Mucosa of rectum (tissue), 2 donors: ENCODE data around the gene PGP.

Experiments
- H3K27ac ChIP-seq, 2 donors: one replicate each; pipeline ENCODE4 v1.7.0; 2013; ENCODE audit warnings: inconsistent platforms in 2 of 2, low read depth in 2 of 2, low read length in 2 of 2
- H3K27me3 ChIP-seq, 2 donors: one replicate each; pipeline ENCODE4 v1.7.0; 2013; ENCODE audit warnings: low read length in 2 of 2; ENCODE audit not compliant: control insufficient read depth in 2 of 2, insufficient read depth in 2 of 2
- H3K36me3 ChIP-seq, 2 donors: one replicate each; pipeline ENCODE4 v1.7.0; 2013; ENCODE audit warnings: low read length in 2 of 2; ENCODE audit not compliant: control insufficient read depth in 2 of 2, insufficient read depth in 2 of 2
- H3K4me1 ChIP-seq, 2 donors: one replicate each; pipeline ENCODE4 v1.7.0; 2013; ENCODE audit warnings: low read length in 2 of 2, mild to moderate bottlenecking in 1 of 2; ENCODE audit not compliant: control insufficient read depth in 2 of 2, insufficient read depth in 2 of 2
- H3K4me3 ChIP-seq, 2 donors: one replicate each; pipeline ENCODE4 v1.7.0; 2013; ENCODE audit warnings: low read length in 2 of 2
- H3K9ac ChIP-seq, 2 donors: one replicate each; pipeline ENCODE4 v1.7.0; 2013; ENCODE audit warnings: low read length in 2 of 2, low read depth in 1 of 2, mild to moderate bottlenecking in 1 of 2
- H3K9me3 ChIP-seq, 2 donors: one replicate each; pipeline ENCODE4 v1.7.0; 2013; ENCODE audit warnings: low read length in 2 of 2; ENCODE audit not compliant: control insufficient read depth in 2 of 2
- donor health status: healthy.
- donor health status: Normal muscosa, but diverticular disease.

The PGP gene

GRCh38 chr16:2200313-2200712 is 14.3 kb downstream of the PGP start:
- no peak overlapping the region for H3K9ac ChIP-seq

DNA sequence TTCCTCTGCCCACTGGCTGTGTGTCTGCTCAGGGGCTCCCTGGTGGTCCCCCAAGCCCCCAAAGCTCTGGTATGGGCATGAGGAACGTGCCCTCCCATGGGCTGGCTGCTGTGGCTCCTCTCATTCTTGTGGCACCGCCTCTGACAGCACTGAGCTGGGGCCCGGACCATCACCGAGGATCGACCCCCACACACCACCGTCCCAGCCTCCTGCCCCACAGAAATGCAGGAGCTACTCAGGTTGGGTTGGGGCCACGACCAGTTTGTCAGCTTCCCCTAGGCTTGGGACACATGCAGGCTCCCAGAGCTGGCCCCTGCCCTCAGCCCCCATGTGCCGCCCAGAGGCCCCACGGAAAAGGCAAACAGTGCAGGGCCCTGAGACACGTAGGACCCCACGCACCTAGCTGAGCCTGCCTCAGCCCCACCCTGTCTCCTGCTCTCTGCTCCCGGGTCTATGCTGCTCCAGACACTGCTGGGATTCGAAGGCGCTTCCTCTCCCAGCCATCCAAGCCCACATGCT is 15.0 kb downstream of the PGP start:
- no peak overlapping the region for H3K4me3 ChIP-seq
- H3K9ac ChIP-seq: no peak overlapping the region
- no peaks in the 10 kb centered on the region for H3K36me3 ChIP-seq
- H3K4me1 ChIP-seq: peaks cover 2 to 4% of the 10 kb centered on the region in 2 donors
- H3K9me3 ChIP-seq: no peaks in the 10 kb centered on the region
- peaks cover 23 to 30% of the 10 kb centered on the region in 2 donors for H3K27me3 ChIP-seq
- H3K27ac ChIP-seq: no peak overlapping the region

More at GRCh38 chr16:2200313-2200712, 14.3 kb downstream of the PGP start:
- Histone ChIP-seq H3K4me3 (no peak overlapping the region), H3K36me3 (no peaks in the 10 kb centered on the region), H3K27me3 (peaks cover 17 to 25% of the 10 kb centered on the region in 2 donors), H3K9me3 (no peaks in the 10 kb centered on the region), H3K4me1 (peaks cover 6% of the 10 kb centered on the region in 2 donors), H3K27ac (no peak overlapping the region)

DNA sequence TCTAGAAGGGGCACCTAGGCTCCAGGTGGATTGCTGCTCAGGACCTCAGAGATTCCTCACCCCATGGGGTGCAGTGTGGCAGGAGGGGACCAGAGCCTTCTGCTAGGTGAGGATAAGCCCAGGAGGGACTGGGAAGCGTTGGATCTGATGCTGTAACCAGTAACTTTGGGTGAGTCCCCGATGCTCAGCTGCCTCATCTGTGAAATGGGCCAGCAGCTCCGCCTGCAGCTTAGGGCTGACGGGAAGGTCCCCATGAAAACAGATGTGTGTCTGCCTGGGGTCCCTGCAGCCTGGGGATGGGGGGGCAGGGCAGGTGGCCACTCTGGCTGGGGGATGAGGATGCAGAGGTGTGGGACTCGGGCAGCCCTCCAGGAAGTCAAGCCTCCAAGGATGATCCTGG is 15.5 kb downstream of the PGP start:
- H3K4me3 ChIP-seq: no peak overlapping the region
- no peaks in the 10 kb centered on the region for H3K36me3 ChIP-seq
- H3K27me3 ChIP-seq: peaks cover 29 to 35% of the 10 kb centered on the region in 2 donors
- peaks cover 0 to 4% of the 10 kb centered on the region in 2 donors for H3K4me1 ChIP-seq
- no peaks in the 10 kb centered on the region for H3K9me3 ChIP-seq
- H3K27ac ChIP-seq: no peak overlapping the region
- H3K9ac ChIP-seq: no peak overlapping the region

DNA sequence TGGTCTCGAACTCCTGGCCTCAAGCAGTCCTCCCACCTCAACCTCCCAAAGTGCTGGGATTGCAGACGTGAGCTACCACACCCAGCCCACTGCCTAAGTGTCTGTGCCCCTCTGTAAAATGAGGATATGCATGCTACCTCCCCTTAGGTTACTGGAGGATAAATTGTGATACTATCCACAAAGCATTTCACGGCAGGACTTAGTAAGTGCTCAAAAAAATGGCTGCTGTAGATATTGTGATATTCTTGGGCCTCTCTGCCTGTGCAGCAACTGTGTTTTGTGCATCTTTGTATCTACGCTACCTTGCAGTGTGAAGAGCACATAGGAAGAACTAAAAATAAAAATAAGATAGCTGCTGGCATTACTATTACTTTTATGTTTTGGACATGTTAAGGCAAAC is 16.4 kb downstream of the PGP start:
- Histone ChIP-seq H3K36me3 (no peaks in the 10 kb centered on the region), H3K4me1 (peaks cover 0 to 4% of the 10 kb centered on the region in 2 donors), H3K27me3 (peaks cover 30 to 37% of the 10 kb centered on the region in 2 donors), H3K9ac (no peak overlapping the region), H3K9me3 (no peaks in the 10 kb centered on the region), H3K4me3 (no peak overlapping the region), H3K27ac (no peak overlapping the region)

DNA sequence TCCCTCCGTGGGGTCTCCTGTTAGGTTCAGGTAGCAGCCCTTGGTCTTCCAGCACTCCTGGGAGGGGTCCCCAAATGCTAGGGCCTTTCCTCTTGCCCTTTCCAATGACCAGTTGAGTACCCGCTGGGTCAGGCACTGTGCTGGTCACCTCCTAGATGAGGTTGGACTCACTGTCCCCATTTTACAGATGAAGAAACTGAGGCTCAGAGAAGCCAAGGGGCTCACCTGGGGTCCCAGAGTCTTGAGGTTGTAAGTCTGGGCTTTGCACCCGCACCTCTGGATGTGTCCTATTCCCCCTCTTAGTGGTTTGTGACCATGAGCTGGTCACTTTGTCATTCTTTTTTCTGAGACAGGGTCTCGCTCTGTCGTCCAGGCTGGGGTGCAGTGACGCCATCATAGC is 16.9 kb downstream of the PGP start:
- H3K27me3 ChIP-seq: peaks cover 30 to 37% of the 10 kb centered on the region in 2 donors
- peaks cover 0 to 4% of the 10 kb centered on the region in 2 donors for H3K4me1 ChIP-seq
- H3K9me3 ChIP-seq: no peaks in the 10 kb centered on the region
- no peak overlapping the region for H3K4me3 ChIP-seq
- H3K36me3 ChIP-seq: no peaks in the 10 kb centered on the region
- no peak overlapping the region for H3K9ac ChIP-seq
- no peak overlapping the region for H3K27ac ChIP-seq

- H3K9me3 ChIP-seq: no peaks in the 10 kb centered on the region
- no peak overlapping the region for H3K27ac ChIP-seq
- no peak overlapping the region for H3K4me3 ChIP-seq
- H3K27me3 ChIP-seq: peaks cover 30 to 37% of the 10 kb centered on the region in 2 donors
- H3K36me3 ChIP-seq: no peaks in the 10 kb centered on the region
- no peak overlapping the region for H3K9ac ChIP-seq
- H3K4me1 ChIP-seq: peaks cover 0 to 4% of the 10 kb centered on the region in 2 donors
Measured at GRCh38 chr16:2196981-2197511, 17.6 kb downstream of the PGP start.

GRCh38 chr16:2196162-2196980 is 18.3 kb downstream of the PGP start, which contains the start of gene CASKIN1:
CASKIN1 (minus strand) TSS chr16:2196605; CDS start chr16:2196432, 173 bp downstream.
- Histone ChIP-seq H3K27me3 (peaks cover 30 to 37% of the 10 kb centered on the region in 2 donors), H3K9me3 (no peaks in the 10 kb centered on the region), H3K36me3 (no peaks in the 10 kb centered on the region), H3K4me3 (no peak within 1 kb of the TSS), H3K4me1 (peaks cover 0 to 4% of the 10 kb centered on the region in 2 donors), H3K27ac (no peak within 1 kb of the TSS), H3K9ac (no peak within 1 kb of the TSS)

DNA sequence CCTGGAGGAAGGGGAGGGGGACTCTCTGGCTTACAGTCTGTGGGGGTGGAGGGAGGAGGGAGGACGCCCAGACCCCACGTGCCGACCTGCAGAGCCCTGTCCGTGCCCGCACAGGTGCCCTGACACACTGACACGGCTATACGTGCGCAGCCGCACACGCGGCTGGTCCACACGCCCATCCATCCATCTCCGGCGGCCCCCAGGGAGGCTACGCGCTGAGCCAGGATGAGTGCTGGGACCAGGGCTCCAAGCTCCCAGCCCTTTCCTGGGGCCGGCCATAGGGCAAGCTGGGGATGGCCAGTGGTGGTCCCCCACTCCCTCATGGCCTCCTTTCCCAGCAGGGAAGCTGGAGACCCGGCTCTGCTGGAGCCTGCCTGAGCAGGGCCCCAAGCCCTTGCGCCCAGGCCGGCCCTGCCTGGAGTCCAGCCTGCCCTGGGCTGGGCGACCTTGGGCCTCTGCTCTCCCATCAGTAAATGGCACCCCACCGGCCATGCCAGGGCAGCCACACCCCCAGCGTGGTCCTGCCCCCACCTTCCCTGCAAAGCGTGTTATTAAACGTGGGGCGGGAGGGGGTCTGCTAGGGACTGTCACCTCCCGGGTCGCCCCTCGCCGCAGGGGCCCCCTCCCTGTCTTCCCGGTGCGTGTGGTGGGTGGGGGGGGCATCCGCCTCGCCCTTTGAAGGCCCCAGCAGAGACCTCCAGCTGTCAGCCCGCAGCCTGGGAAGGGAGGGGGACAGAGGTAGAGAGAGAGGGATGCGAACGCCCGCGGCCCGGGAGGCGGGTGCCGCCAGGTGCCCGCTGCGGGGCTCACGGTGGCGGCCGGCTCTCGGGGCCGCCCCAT is 19.1 kb downstream of the PGP start:
- Histone ChIP-seq H3K36me3 (no peaks in the 10 kb centered on the region), H3K9ac (no peak overlapping the region), H3K4me1 (peaks cover 0 to 4% of the 10 kb centered on the region in 2 donors), H3K27ac (no peak overlapping the region), H3K9me3 (no peaks in the 10 kb centered on the region), H3K27me3 (peaks cover 30 to 37% of the 10 kb centered on the region in 2 donors), H3K4me3 (no peak overlapping the region)

- Histone ChIP-seq H3K27me3 (peaks cover 30 to 37% of the 10 kb centered on the region in 2 donors), H3K27ac (no peak overlapping the region), H3K4me1 (peaks cover 0 to 4% of the 10 kb centered on the region in 2 donors), H3K9ac (no peak overlapping the region), H3K36me3 (no peaks in the 10 kb centered on the region), H3K9me3 (no peaks in the 10 kb centered on the region), H3K4me3 (no peak overlapping the region)
Measured at GRCh38 chr16:2194852-2195321, 19.8 kb downstream of the PGP start.
